Amygdala (tissue), 56 donors: ENCODE measurements around the gene ANKRD35.
"Not testable (repeated sequence)": the region's sequence is repeated elsewhere in the genome, so short reads cannot be mapped to it uniquely, and the experiment has no call there.

Source experiments
- DNase-seq, 56 donors: peaks; one replicate each; lab custom pipeline; 2025; lab: John Stamatoyannopoulos, UW

The ANKRD35 gene

GRCh38 chr1:145885738-145886287 is at the start of gene ANKRD35:
TSS of gene ANKRD35 (minus strand) at chr1:145885866. CDS start at chr1:145885758, 108 bp downstream.
- DNase-seq: peak in 54 of 56 donors; percentile 18 to 95 (median 72)

- not testable (repeated sequence) for DNase-seq
Observed at GRCh38 chr1:145932522-145933009, 46.9 kb upstream of the ANKRD35 start.

GRCh38 chr1:145927916-145928643 is 42.4 kb upstream of the ANKRD35 start:
- no peak for DNase-seq

- DNase-seq: peak; percentile 48 to 99 (median 91)
Observed at GRCh38 chr1:145927063-145927886, 41.6 kb upstream of the ANKRD35 start, which contains the start of gene RBM8A. TSS of gene RBM8A (minus strand) at chr1:145927484. CDS start at chr1:145927426, 58 bp downstream.

GRCh38 chr1:145926686-145927062 is 41.0 kb upstream of the ANKRD35 start:
- DNase-seq: no peak

GRCh38 chr1:145922266-145922665 is 36.6 kb upstream of the ANKRD35 start:
- no peak for DNase-seq

- not testable (repeated sequence) for DNase-seq
Observed at GRCh38 chr1:145920297-145920696, 34.6 kb upstream of the ANKRD35 start.

- DNase-seq: peak in 34 of 56 donors; percentile 2 to 64 (median 34)
Observed at GRCh38 chr1:145918992-145919939, 33.6 kb upstream of the ANKRD35 start.

GRCh38 chr1:145918144-145918991 is 32.7 kb upstream of the ANKRD35 start, which contains the start of gene PEX11B:
TSS of gene PEX11B (minus strand) at chr1:145918717. CDS start at chr1:145918688, 29 bp downstream.
- DNase-seq: peak; percentile 48 to 97 (median 87)

GRCh38 chr1:145917595-145917994 is 31.9 kb upstream of the ANKRD35 start:
- DNase-seq: no peak

- DNase-seq: no peak
Observed at GRCh38 chr1:145916745-145917144, 31.1 kb upstream of the ANKRD35 start.

- no peak for DNase-seq
Observed at GRCh38 chr1:145912128-145912641, 26.5 kb upstream of the ANKRD35 start.

- no peak for DNase-seq
Observed at GRCh38 chr1:145908653-145909052, 23.0 kb upstream of the ANKRD35 start.

- DNase-seq: no peak
Observed at GRCh38 chr1:145906954-145907753, 21.5 kb upstream of the ANKRD35 start.

- DNase-seq: no peak
Observed at GRCh38 chr1:145901312-145902021, 15.8 kb upstream of the ANKRD35 start.

GRCh38 chr1:145898756-145899155 is 13.1 kb upstream of the ANKRD35 start:
- no peak for DNase-seq

GRCh38 chr1:145897969-145898368 is 12.3 kb upstream of the ANKRD35 start:
- no peak for DNase-seq
